Endothelial cell of umbilical vein (primary cell): ENCODE data around the gene NRP2. TPM values are rescaled to one million over a fixed set of nuclear protein-coding genes. Genes with fewer than 3 reads are reported as not detected.

Experiments used
- BruUV-seq: library from RNA; stranded (reverse); fragments of 400-500 nt; replicated peaks from 2 replicates; lab custom pipeline; 2021; lab: Mats Ljungman, UMichigan
- CTCF ChIA-PET: fragments of 300-600, 350-600 bp; sonication (Branson Sonifier 250); formaldehyde crosslinking; loops from one replicate; lab custom pipeline; 2021; ENCODE audit warnings: antibody characterized with exemption, inconsistent platforms; lab: Charles Lee
- POLR2A ChIA-PET: fragments of 300-600, 350-600 bp; sonication (Branson Sonifier 250); formaldehyde crosslinking; loops from one replicate; lab custom pipeline; 2021; ENCODE audit warnings: antibody characterized with exemption, inconsistent platforms; lab: Charles Lee
- DNase-seq: peaks from one replicate; pipeline ENCODE4 v3.0.0-alpha.2; 2011; ENCODE audit warnings: low read depth, low spot score
- FAIRE-seq: peaks from 2 replicates; lab custom pipeline; 2011; peaks lifted over from hg19 to GRCh38; lab: Jason Lieb, UNC
- H2AFZ ChIP-seq: 2 replicates; pipeline ENCODE4 v1.6.0; 2012; ENCODE audit warnings: low read depth, low read length, control low read depth, inconsistent platforms
- H3K27ac ChIP-seq: 2 replicates; pipeline ENCODE4 v1.5.1; 2011; ENCODE audit warnings: low read depth, mild to moderate bottlenecking, control low read depth, low read length, moderate library complexity; ENCODE audit not compliant: insufficient read depth
- H3K27me3 ChIP-seq, 2 experiments: 2 replicates each; pipeline versions ENCODE4 v1.6.0 to v1.6.1; 2011; ENCODE audit warnings: low read length in 2 of 2, mixed read lengths in 1 of 2; ENCODE audit not compliant: control insufficient read depth in 2 of 2, insufficient read depth in 2 of 2
- H3K36me3 ChIP-seq, 2 experiments: 2 replicates in 1 of 2; 3 replicates in 1 of 2; pipeline ENCODE4 v1.5.1; 2011; ENCODE audit warnings: low read length in 2 of 2, mild to moderate bottlenecking in 1 of 2, moderate library complexity in 1 of 2; ENCODE audit not compliant: control insufficient read depth in 2 of 2, insufficient read depth in 2 of 2; ENCODE audit errors: extremely low read depth in 1 of 2
- H3K4me1 ChIP-seq: 3 replicates; pipeline ENCODE4 v1.5.1; 2011; ENCODE audit warnings: mild to moderate bottlenecking, low read length; ENCODE audit not compliant: control insufficient read depth, insufficient read depth; ENCODE audit errors: extremely low read depth
- H3K4me2 ChIP-seq: 2 replicates; pipeline ENCODE4 v1.6.1; 2011; ENCODE audit warnings: low read length, control low read depth, mixed read lengths; ENCODE audit not compliant: insufficient read depth
- H3K4me3 ChIP-seq, 3 experiments: fragments of 200-600 bp in 1 of 3; sonication (generic), shearing (Covaris generic) in 1 of 3; replicated peaks in 1 of 3; 2 replicates each; pipeline ENCODE4 v1.5.1; 2011 to 2016; ENCODE audit warnings: control low read depth in 3 of 3, low read length in 3 of 3, mild to moderate bottlenecking in 2 of 3, inconsistent platforms in 1 of 3, low read depth in 1 of 3, moderate library complexity in 1 of 3; ENCODE audit not compliant: insufficient read depth in 1 of 3
- H3K79me2 ChIP-seq: 2 replicates; pipeline ENCODE4 v1.6.0; 2012; ENCODE audit warnings: low read length, inconsistent platforms; ENCODE audit not compliant: control insufficient read depth, insufficient read depth
- H3K9ac ChIP-seq: replicated peaks from 2 replicates; pipeline ENCODE3; 2011; ENCODE audit warnings: low read length, control low read depth; ENCODE audit not compliant: insufficient read depth; ENCODE audit errors: extremely low read depth
- H3K9me1 ChIP-seq: replicated peaks from 3 replicates; pipeline ENCODE4 v1.6.0; 2011; ENCODE audit warnings: mild to moderate bottlenecking, low read length; ENCODE audit not compliant: control insufficient read depth, insufficient read depth; ENCODE audit errors: extremely low read depth
- H3K9me3 ChIP-seq: replicated peaks from 2 replicates; pipeline ENCODE4 v1.5.1; 2012; ENCODE audit warnings: low read length, inconsistent platforms; ENCODE audit not compliant: control insufficient read depth, insufficient read depth
- H4K20me1 ChIP-seq: replicated peaks from 2 replicates; pipeline ENCODE3; 2011; ENCODE audit warnings: mild to moderate bottlenecking, low read length; ENCODE audit not compliant: control insufficient read depth, insufficient read depth; ENCODE audit errors: extremely low read depth
- CTCF ChIP-seq, 2 donors: IDR thresholded peaks; 1 replicate in 1 of 2; 2 replicates in 1 of 2; pipeline ENCODE4 v1.5.1; 2011; ENCODE audit warnings: low read length in 2 of 2, mild to moderate bottlenecking in 2 of 2, moderate library complexity in 2 of 2, control low read depth in 1 of 2, inconsistent platforms in 1 of 2, low read depth in 1 of 2; ENCODE audit not compliant: insufficient read depth in 1 of 2; ENCODE audit errors: extremely low read depth in 1 of 2
- EZH2 ChIP-seq: IDR thresholded peaks from 2 replicates; pipeline ENCODE4 v1.6.1; 2012; ENCODE audit warnings: borderline replicate concordance, low read depth, mild to moderate bottlenecking, moderate library complexity, low read length, inconsistent platforms; ENCODE audit not compliant: severe bottlenecking
- FOS ChIP-seq: IDR thresholded peaks from 2 replicates; pipeline ENCODE4 v1.6.1; 2011; ENCODE audit warnings: mild to moderate bottlenecking, low read length, moderate library complexity, borderline replicate concordance; ENCODE audit not compliant: insufficient read depth
- GATA2 ChIP-seq: IDR thresholded peaks from 2 replicates; pipeline ENCODE4 v1.7.0; 2011; ENCODE audit warnings: low read depth, mild to moderate bottlenecking, moderate library complexity, mixed read lengths, low read length; ENCODE audit not compliant: insufficient read length, insufficient read depth
- JUN ChIP-seq: IDR thresholded peaks from 2 replicates; pipeline ENCODE4 v1.6.1; 2011; ENCODE audit warnings: borderline replicate concordance, low read depth; ENCODE audit not compliant: insufficient read length, insufficient read depth
- MAX ChIP-seq: IDR thresholded peaks from 2 replicates; pipeline ENCODE4 v1.6.1; 2011; ENCODE audit not compliant: insufficient read depth, insufficient read length
- MYC ChIP-seq: IDR thresholded peaks from one replicate; pipeline ENCODE4 v1.6.1; 2011; ENCODE audit warnings: mild to moderate bottlenecking, low read depth, low read length
- POLR2A ChIP-seq: IDR thresholded peaks from 2 replicates; pipeline ENCODE4 v1.6.1; 2012; ENCODE audit warnings: low read depth, mild to moderate bottlenecking, control low read depth, low read length
- POLR2AphosphoS5 ChIP-seq: IDR thresholded peaks from 2 replicates; pipeline ENCODE4 v1.6.1; 2012; ENCODE audit warnings: low read depth, mild to moderate bottlenecking, control low read depth, low read length, moderate library complexity; ENCODE audit not compliant: insufficient read depth
- dilution Hi-C: fragments of 300-500 bp; cut with MboI; formaldehyde crosslinking; loops from one replicate; pipeline ENCODE4 v1.15.0; 2019; ENCODE audit warnings: low sequenced_read_pairs; ENCODE audit not compliant: extremely low pct_ligation_motif_present
- intact Hi-C: fragments of 100-400 bp; cut with micrococcal nuclease; formaldehyde crosslinking; loops from one replicate; pipeline ENCODE4 v1.10.0; 2022
- polyA plus RNA-seq, 4 experiments: library from polyadenylated mRNA; depleted of rRNA in 3 of 4; stranded (reverse) in 3 of 4; unstranded in 1 of 4; fragments of >200 nt; gene quantifications; 2 replicates each; pipeline versions ENCODE4 v1.2.1 to v1.2.3, GENCODE V29; 2011 to 2012; ENCODE audit warnings: missing spikeins in 1 of 4
- total RNA-seq: library from RNA; stranded (reverse); gene quantifications from 2 replicates; pipeline ENCODE4 v1.2.3, GENCODE V29; 2021

Gene NRP2
- total and polyA plus RNA-seq, 2 donors (not counting 3 experiments of a cell fraction or from before 2014, with no cell fraction given), result 160 to 240 TPM

GRCh38 chr2:205764270-205764746 lies 82.0 kb downstream of the NRP2 start:
- Histone ChIP-seq H3K27ac (peak overlapping the region; percentile 63), H3K4me1 (peaks cover 20% of the 10 kb centered on the region), H3K4me2 (no peak overlapping the region), H3K4me3 (no peak overlapping the region), H3K9ac (peak overlapping the region; percentile 65), H3K79me2 (no peaks in the 10 kb centered on the region), H3K36me3 (peaks cover 2 to 53% of the 10 kb centered on the region in 2 experiments), H3K27me3 (no peaks in the 10 kb centered on the region), H3K9me3 (no peaks in the 10 kb centered on the region), H2AFZ (no peak overlapping the region), H3K9me1 (no peaks in the 10 kb centered on the region), H4K20me1 (no peaks in the 10 kb centered on the region)
- DNase-seq (no peak), FAIRE-seq (peak; percentile 63)
- ChIA-PET CTCF (interaction anchor here (2.4 kb wide), 1 partner anchor 162 kb away, joined by 6 read pairs; no protein-coding TSS in a partner anchor), POLR2A (no interaction called here)
- intact Hi-C loops (no loop called here), dilution Hi-C loops (no loop called here)
- TSS peak; percentile 29 for BruUV-seq
- TF ChIP-seq MYC (no peak), GATA2 (no peak), MAX (no peak), EZH2 (no peak), CTCF (IDR thresholded peaks at IDR 0.05; ENCODE audit: extremely low read depth in 1 of 2, insufficient read depth in 1 of 2, low read depth in 1 of 2, low read length in 2 of 2) (no peak), POLR2A (no peak), FOS (no peak), JUN (no peak), POLR2AphosphoS5 (no peak)
